Lower lobe of right lung (tissue), 2 donors: ENCODE data around the gene NFATC2. TPM values are rescaled to one million over a fixed set of nuclear protein-coding genes. Genes with fewer than 3 reads are reported as not detected.
A peak's percentile ranks its signal among the peaks of the same experiment; 100 is the strongest.

Experiments
- ATAC-seq, 2 donors: fragments of 200-7000 bp; cut with Tn5 transposase; one replicate each; pipeline ENCODE4 v1.9.1; 2020 to 2022; ENCODE audit warnings: mild to moderate bottlenecking in 2 of 2, moderate library complexity in 2 of 2
- DNase-seq: peaks from one replicate; pipeline ENCODE4 v3.0.0-alpha.2; 2020
- H3K27ac ChIP-seq: fragments of 200-600 bp; one replicate; pipeline ENCODE4 v1.8.0; 2022
- H3K27me3 ChIP-seq: fragments of 200-600 bp; one replicate; pipeline ENCODE4 v1.8.0; 2022; ENCODE audit warnings: low read depth
- H3K36me3 ChIP-seq: fragments of 200-600 bp; one replicate; pipeline ENCODE4 v1.8.0; 2022; ENCODE audit warnings: mild to moderate bottlenecking
- H3K4me1 ChIP-seq: fragments of 200-600 bp; one replicate; pipeline ENCODE4 v1.8.0; 2022
- H3K4me3 ChIP-seq: fragments of 200-600 bp; one replicate; pipeline ENCODE4 v1.8.0; 2022; ENCODE audit warnings: mild to moderate bottlenecking
- H3K9me3 ChIP-seq: fragments of 200-600 bp; one replicate; pipeline ENCODE4 v1.8.0; 2022
- CTCF ChIP-seq: fragments of 200-600 bp; IDR thresholded peaks from one replicate; pipeline ENCODE4 v1.8.0; 2022; ENCODE audit warnings: antibody characterized with exemption, mild to moderate bottlenecking
- intact Hi-C: fragments of 100-400 bp; cut with DNase I; formaldehyde crosslinking; loops from one replicate; pipeline ENCODE4 v1.11.0; 2022
- total RNA-seq: library from RNA; stranded (reverse); fragmentation: NEBNext Ultra II Directional; extraction: Animal tissue kit (Norgen Biotek cat#: 25700); gene quantifications from one replicate; pipeline ENCODE4 v1.2.1, GENCODE V29; 2021
- donor health status: DM: no; HTN: yes; CAD: no; lungs with severe emphysema.

Gene NFATC2
- total RNA-seq, 1 donor from 2014 or later, result 6.6 TPM

- Histone ChIP-seq H3K9me3 (no peaks in the 10 kb centered on the region), H3K4me3 (no peak overlapping the region), H3K4me1 (peaks cover 12% of the 10 kb centered on the region), H3K27me3 (peaks cover 38% of the 10 kb centered on the region), H3K36me3 (no peaks in the 10 kb centered on the region), H3K27ac (no peak overlapping the region)
- intact Hi-C loops, result no loop called here
- ATAC-seq (no peak), DNase-seq (no peak)
- TF ChIP-seq CTCF, result no peak
Measured at GRCh38 chr20:51567622-51568021, 25.1 kb upstream of the NFATC2 start.

GRCh38 chr20:51566594-51566993 is 24.1 kb upstream of the NFATC2 start:
- intact Hi-C loops, result no loop called here
- no peaks in the 10 kb centered on the region for H3K36me3 ChIP-seq
- H3K4me3 ChIP-seq, result no peak overlapping the region
- DNase-seq (no peak), ATAC-seq (no peak)
- no peak for TF ChIP-seq CTCF
- no peak overlapping the region for H3K27ac ChIP-seq
- peaks cover 47% of the 10 kb centered on the region for H3K27me3 ChIP-seq
- peaks cover 22% of the 10 kb centered on the region for H3K4me1 ChIP-seq
- H3K9me3 ChIP-seq, result no peaks in the 10 kb centered on the region

- Histone ChIP-seq H3K9me3 (no peaks in the 10 kb centered on the region), H3K4me1 (peaks cover 31% of the 10 kb centered on the region), H3K27ac (no peak overlapping the region), H3K36me3 (no peaks in the 10 kb centered on the region), H3K27me3 (peaks cover 53% of the 10 kb centered on the region), H3K4me3 (no peak overlapping the region)
- TF ChIP-seq CTCF, result no peak
- ATAC-seq, result no peak
- intact Hi-C loops, result no loop called here
- no peak for DNase-seq
Measured at GRCh38 chr20:51565298-51566144, 23.0 kb upstream of the NFATC2 start.

GRCh38 chr20:51563486-51564332 is 21.2 kb upstream of the NFATC2 start:
- Histone ChIP-seq H3K4me3 (peak overlapping the region; percentile 55), H3K27ac (peak overlapping the region; percentile 84), H3K36me3 (no peaks in the 10 kb centered on the region), H3K4me1 (peaks cover 34% of the 10 kb centered on the region), H3K27me3 (peaks cover 58% of the 10 kb centered on the region), H3K9me3 (no peaks in the 10 kb centered on the region)
- intact Hi-C loops, result no loop called here
- DNase-seq (peak; percentile 51), ATAC-seq (peak; percentile 51 to 70)
- no peak for TF ChIP-seq CTCF

GRCh38 chr20:51563174-51563485 is 20.6 kb upstream of the NFATC2 start:
- H3K27ac ChIP-seq, result peak overlapping the region; percentile 84
- peak overlapping the region; percentile 55 for H3K4me3 ChIP-seq
- H3K27me3 ChIP-seq, result peaks cover 55% of the 10 kb centered on the region
- DNase-seq (no peak), ATAC-seq (no peak)
- intact Hi-C loops, result no loop called here
- no peaks in the 10 kb centered on the region for H3K9me3 ChIP-seq
- H3K36me3 ChIP-seq, result no peaks in the 10 kb centered on the region
- TF ChIP-seq CTCF, result no peak
- H3K4me1 ChIP-seq, result peaks cover 34% of the 10 kb centered on the region
